GM18909 (cell line): ENCODE measurements around the gene FAM53B.

Experiments used
- ATAC-seq: cut with Tn5 transposase; IDR thresholded peaks from one replicate; pipeline ENCODE4 v1.9.1; 2021; ENCODE audit warnings: mild to moderate bottlenecking; ENCODE audit not compliant: unreplicated experiment, poor library complexity

The FAM53B gene

GRCh38 chr10:124667425-124668345, 76.5 kb downstream of the FAM53B start:
- no peak for ATAC-seq

GRCh38 chr10:124666494-124666893, 77.7 kb downstream of the FAM53B start:
- no peak for ATAC-seq

- ATAC-seq: no peak
Measured at GRCh38 chr10:124665980-124666379, 78.2 kb downstream of the FAM53B start.

- no peak for ATAC-seq
Measured at GRCh38 chr10:124665558-124665957, 78.6 kb downstream of the FAM53B start.

GRCh38 chr10:124665091-124665490, 79.1 kb downstream of the FAM53B start:
- no peak for ATAC-seq

- ATAC-seq: no peak
Measured at GRCh38 chr10:124663766-124664360, 80.3 kb downstream of the FAM53B start.

- no peak for ATAC-seq
Measured at GRCh38 chr10:124663228-124663627, 81.0 kb downstream of the FAM53B start.

- no peak for ATAC-seq
Measured at GRCh38 chr10:124661660-124662180, 82.5 kb downstream of the FAM53B start.

- no peak for ATAC-seq
Measured at GRCh38 chr10:124660404-124661125, 83.6 kb downstream of the FAM53B start.

GRCh38 chr10:124659380-124659779, 84.8 kb downstream of the FAM53B start:
- ATAC-seq: no peak

GRCh38 chr10:124658591-124659242, 85.5 kb downstream of the FAM53B start:
- no peak for ATAC-seq

GRCh38 chr10:124657806-124658205, 86.4 kb downstream of the FAM53B start:
- no peak for ATAC-seq

GRCh38 chr10:124656541-124656940, 87.6 kb downstream of the FAM53B start:
- no peak for ATAC-seq

GRCh38 chr10:124656113-124656490, 88.1 kb downstream of the FAM53B start:
- ATAC-seq: no peak

GRCh38 chr10:124655191-124656112, 88.7 kb downstream of the FAM53B start:
- no peak for ATAC-seq

- no peak for ATAC-seq
Measured at GRCh38 chr10:124654686-124655085, 89.5 kb downstream of the FAM53B start.

- no peak for ATAC-seq
Measured at GRCh38 chr10:124653811-124654651, 90.1 kb downstream of the FAM53B start.

- no peak for ATAC-seq
Measured at GRCh38 chr10:124653311-124653710, 90.9 kb downstream of the FAM53B start.
